ENCODE results near the gene TUBB.

The TUBB gene

DNA sequence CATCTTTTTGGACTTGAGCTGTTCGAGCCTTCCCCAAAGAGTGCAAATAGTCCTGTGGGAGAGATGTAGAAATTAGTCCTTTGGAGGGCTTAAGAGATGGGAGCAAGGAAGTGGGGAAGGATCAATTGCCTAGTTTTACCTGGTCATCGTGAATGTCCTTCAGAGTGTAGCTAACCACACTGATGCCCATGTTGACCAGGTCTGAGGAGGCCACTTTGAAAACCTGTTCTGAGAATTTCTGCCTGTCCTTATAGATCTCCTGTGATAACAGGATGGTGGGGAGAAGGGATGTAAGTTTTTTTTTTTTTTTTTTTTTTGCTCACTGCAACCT, 20.4 kb downstream of the TUBB start:
- H3K27ac Mint-ChIP-seq = peak overlapping the region; percentile 63
- peaks cover 78% of the 10 kb centered on the region for H3K36me3 Mint-ChIP-seq (ENCODE audit: low read depth)
- H3K27me3 Mint-ChIP-seq = no peaks in the 10 kb centered on the region
- peak overlapping the region; percentile 61 for H3K4me3 Mint-ChIP-seq
- H3K4me1 Mint-ChIP-seq (ENCODE audit: low read depth) = peaks cover 93% of the 10 kb centered on the region
- H3K9me3 Mint-ChIP-seq = peaks cover 3% of the 10 kb centered on the region

DNA sequence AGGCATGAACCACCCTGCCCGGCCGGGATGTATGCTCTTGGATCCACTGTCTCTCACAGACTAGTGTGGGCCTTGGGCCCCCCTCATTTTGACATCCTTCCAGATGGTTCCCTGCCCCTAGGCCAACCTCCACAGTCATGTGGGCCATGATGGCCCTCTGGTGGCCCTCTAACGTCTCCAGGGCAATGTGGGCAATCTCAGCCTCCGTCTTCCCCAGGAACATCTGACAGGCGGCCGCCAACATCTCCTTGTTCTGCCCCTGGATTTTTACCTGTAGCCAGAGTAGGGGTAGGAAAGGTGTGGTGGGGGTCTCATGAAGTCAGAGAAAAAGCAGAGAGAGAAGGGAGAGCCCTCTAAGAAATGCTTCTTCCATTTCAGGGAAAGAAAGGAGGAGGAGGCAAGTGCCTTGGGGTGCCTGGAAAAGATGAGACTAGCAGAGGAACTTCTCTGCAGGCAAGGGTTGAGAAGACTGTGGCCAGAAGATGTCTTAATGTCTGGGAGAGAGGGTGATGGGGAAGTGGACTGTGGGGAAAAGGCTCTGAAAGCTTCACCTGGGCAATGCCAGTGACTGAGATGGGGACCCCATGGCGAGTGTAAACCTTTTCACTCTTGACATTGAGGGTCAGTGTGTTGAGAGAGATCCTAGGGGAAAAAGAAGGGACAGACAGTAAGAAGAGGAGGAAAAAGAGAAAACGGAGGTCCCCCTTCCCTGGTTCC, 21.1 kb downstream of the TUBB start:
- H3K4me3 Mint-ChIP-seq = peak overlapping the region; percentile 99

DNA sequence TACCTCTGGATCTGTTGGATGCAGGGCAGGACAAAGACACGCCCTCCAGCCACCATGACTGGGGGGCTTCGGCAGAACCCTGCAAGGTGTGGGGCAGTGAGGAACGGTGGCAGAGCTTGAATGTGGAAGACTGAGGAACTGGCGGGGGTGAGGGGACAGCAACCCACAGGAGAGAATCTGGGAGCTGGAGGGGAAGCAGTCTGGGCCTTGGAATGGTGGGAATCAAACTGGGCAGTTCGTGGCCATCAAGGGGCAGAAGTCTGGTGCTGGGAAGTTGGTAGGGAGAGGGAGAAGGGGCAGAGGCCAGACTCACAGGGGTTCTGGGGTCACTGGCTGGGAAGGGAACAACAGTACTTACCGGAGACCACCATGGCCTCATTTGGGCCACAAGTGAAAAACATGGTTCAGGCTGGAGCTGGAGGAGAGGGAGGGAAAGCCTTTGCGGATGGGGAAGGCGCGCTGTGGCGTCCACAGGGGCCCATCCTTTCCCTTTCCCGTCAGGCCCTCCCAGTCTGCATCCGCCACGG, 21.7 kb downstream of the TUBB start:
- Mint-ChIP-seq H3K27me3 (no peaks in the 10 kb centered on the region), H3K36me3 (ENCODE audit: low read depth) (peaks cover 67% of the 10 kb centered on the region), H3K9me3 (peaks cover 3% of the 10 kb centered on the region), H3K27ac (peak overlapping the region; percentile 89), H3K4me3 (peak overlapping the region; percentile 99), H3K4me1 (ENCODE audit: low read depth) (peaks cover 89% of the 10 kb centered on the region)

More for the DNA sequence above, 21.1 kb downstream of the TUBB start:
- peaks cover 3% of the 10 kb centered on the region for H3K9me3 Mint-ChIP-seq
- H3K27ac Mint-ChIP-seq = peak overlapping the region; percentile 89
- no peaks in the 10 kb centered on the region for H3K27me3 Mint-ChIP-seq
- peaks cover 71% of the 10 kb centered on the region for H3K36me3 Mint-ChIP-seq (ENCODE audit: low read depth)
- H3K4me1 Mint-ChIP-seq (ENCODE audit: low read depth) = peaks cover 92% of the 10 kb centered on the region

DNA sequence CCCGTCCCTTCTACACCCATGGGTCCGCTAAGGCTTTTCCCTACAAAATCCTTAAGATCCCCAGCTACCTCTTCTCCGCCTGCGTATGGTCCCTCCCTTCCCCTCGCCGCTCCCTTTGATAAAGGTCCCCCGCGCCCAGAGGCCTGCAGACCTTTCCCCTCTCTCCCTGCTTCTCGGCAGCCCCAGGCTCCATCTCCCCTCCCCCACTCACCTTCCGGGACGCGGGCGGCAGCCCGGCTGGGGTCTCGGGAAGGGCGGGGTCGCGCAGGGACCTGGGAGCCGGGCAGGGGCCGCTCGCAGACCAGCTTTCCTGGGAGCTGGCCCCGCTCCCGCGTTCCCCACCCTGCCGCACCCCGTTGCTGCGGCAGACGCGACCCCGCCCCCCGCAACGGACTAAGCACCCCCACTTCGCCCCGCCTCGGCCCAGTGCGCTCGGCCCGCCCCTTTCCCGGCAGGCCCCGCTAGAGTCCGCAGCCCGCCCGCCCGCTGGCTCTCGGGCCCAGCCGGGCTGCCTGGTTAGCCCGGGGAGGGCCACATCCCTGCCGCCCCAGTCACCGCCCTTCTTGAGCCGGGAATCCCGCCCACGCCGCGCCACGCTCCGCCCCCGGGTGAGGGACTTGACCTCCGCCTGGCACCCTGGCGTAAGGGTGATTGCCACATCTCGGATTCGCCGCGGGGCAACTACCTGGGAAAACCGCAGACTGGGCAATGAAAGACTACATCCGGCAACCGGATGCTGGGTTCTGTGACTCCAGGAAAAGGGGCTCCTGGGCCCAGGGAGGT, 22.4 kb downstream of the TUBB start, which contains the start of gene FLOT1:
Gene FLOT1 (minus strand): TSS at position 372 of the 783 bp plus-strand sequence. CDS start 498 bp downstream, outside the sequence.
- Mint-ChIP-seq H3K36me3 (ENCODE audit: low read depth) (peaks cover 61% of the 10 kb centered on the region), H3K27me3 (no peaks in the 10 kb centered on the region), H3K9me3 (peaks cover 2% of the 10 kb centered on the region), H3K4me1 (ENCODE audit: low read depth) (peaks cover 88% of the 10 kb centered on the region), H3K4me3 (peak within 1 kb of the TSS; percentile 99), H3K27ac (peak within 1 kb of the TSS; percentile 99)

DNA sequence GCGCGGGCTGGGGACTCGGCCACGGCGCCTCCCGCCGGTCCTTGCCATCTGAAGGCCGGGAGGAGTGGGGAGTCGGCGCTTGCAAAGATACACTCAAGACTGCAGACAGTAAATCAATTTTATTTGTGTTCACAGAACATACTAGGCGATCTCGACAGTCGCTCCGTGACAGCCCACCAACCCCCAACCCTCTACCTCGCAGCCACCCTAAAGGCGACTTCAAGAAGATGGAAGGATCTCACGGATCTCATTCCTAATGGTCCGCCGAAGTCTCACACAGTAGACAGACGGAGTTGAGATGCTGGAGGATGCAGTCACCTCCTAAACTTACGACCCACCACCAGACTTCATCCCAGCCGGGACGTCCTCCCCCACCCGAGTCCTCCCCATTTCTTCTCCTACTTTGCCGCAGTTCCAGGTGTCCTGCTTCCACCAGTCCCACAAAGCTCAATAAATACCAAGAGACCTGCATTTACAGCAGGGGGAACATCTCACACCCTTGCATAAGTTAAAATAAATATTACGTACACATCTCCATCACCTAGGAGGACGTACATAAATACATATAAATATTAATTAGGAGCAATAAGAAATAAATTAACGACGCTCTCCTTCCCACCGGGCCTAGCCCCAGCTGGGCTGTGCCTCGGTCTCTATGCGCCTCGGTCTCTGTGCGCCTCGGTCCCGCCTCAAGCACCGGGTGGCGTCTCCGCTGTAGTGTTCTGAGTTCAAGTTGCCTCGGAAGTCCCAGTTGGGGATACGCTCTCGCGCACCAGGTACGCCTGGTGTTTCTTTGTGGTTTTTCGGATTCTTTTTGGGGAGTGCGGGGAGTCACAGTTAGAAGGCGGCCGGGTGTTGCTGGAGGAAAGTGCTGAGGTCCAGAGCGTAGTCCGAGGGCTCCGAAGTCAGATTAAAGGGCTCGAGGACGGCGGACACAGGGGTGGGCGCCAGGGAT, 23.2 kb downstream of the TUBB start:
- Mint-ChIP-seq H3K9me3 (no peaks in the 10 kb centered on the region), H3K27ac (peak overlapping the region; percentile 99), H3K27me3 (no peaks in the 10 kb centered on the region), H3K4me1 (ENCODE audit: low read depth) (peaks cover 90% of the 10 kb centered on the region), H3K36me3 (ENCODE audit: low read depth) (peaks cover 54% of the 10 kb centered on the region), H3K4me3 (peak overlapping the region; percentile 99)

DNA sequence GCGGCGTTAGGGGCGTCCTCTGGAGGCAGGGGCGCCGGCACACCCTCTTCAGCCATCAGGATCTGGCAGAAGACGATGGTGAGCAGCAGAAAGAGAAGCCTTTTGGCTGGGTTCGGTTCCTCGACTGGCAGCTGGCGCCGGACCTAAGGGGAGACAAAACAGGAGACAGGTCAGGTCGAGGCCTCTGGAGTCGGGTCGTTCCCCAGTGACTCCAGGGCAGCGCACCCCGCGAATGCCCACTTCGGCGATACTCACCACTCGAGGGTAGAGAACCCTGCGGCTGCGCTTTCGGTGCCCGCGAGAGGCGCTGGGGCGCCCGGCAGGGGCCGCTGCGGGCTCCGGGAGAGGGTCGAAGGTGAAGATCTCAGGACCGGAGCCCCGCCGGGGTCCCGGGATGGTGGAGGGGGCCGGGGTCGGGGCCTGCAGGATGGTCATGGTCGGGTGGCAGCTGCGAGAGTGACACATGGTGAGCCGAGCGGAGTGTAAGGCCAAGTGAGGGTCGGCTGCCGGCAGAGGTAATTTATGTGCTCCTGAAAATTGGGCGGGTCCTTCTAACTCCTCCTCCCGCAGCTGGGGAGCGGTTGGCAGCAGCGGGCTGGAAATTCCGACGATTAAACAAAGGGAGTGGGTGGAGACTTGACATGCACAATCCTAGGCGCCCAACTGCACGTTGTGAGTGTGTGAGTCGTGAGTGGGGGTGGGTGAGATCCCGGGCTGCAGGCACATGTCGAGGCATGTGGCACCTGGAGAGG, 24.1 kb downstream of the TUBB start, which contains the start of gene IER3:
Gene IER3 (minus strand): TSS at position 494 of the 752 bp plus-strand sequence. CDS start 29 bp downstream, at position 465.
- Mint-ChIP-seq H3K4me3 (peak within 1 kb of the TSS; percentile 99), H3K27me3 (no peaks in the 10 kb centered on the region), H3K36me3 (ENCODE audit: low read depth) (peaks cover 46% of the 10 kb centered on the region), H3K9me3 (no peaks in the 10 kb centered on the region), H3K4me1 (ENCODE audit: low read depth) (peaks cover 88% of the 10 kb centered on the region), H3K27ac (peak within 1 kb of the TSS; percentile 99)

DNA sequence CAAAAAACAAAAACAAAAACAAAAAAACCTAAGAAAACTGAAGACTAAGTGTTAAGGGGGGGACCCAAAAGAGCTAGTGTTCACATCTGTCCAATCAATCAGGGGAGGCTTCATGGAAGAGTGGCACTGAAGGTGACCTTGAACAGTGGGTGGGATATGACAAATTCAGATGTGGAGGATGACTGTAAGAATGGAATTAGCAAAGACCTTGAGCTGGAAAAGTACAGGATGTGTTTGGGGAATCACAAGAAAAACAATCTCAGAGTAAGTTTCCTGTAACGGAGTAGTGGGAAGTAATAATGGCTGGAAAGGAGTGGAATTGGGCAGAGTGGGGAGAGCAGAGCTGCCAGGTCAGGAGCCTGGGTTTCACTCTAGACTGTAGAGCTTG, 27.1 kb downstream of the TUBB start:
- Mint-ChIP-seq H3K4me1 (ENCODE audit: low read depth) (peaks cover 73% of the 10 kb centered on the region), H3K9me3 (no peaks in the 10 kb centered on the region), H3K36me3 (ENCODE audit: low read depth) (peaks cover 19% of the 10 kb centered on the region), H3K27ac (peak overlapping the region; percentile 18), H3K4me3 (no peak overlapping the region), H3K27me3 (no peaks in the 10 kb centered on the region)

DNA sequence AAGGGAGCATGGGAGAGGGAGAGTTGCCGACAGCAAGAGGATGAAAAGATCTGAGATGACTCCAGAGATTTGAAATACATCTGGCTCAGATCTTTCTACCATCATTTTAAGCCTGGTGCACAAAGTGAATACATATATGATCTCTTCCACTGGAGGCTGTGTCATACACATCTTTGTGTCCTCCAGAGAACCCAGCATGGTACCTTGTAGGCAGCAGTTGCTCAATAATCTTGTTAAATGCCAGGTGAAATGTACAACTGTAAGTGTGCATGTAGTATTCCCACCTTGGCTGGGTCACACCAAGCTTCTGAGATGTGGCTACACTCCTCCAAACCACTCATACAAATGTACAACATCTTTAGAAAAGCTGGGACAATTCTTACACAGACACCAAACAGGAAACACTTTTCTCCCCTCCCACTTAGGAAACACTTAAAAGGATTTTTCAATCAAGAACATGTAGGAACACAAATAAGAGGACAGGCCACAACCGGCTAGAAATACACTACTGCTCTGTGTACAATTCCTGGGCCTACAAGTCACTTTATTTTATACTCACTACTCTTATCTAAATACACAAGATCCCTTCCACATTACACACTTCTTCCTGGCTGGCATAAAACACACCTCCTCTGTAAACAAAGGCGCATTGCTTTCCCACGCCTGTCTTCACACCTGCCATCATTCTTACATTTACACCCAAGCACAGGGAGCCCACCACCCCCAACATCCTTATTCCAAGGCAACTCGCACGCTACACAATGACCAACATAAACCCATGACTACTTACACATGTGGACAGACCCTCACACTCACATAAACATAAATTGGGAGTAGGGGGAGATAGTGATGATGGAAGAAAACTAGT, 28.0 kb downstream of the TUBB start:
- peaks cover 14% of the 10 kb centered on the region for H3K36me3 Mint-ChIP-seq (ENCODE audit: low read depth)
- peak overlapping the region; percentile 56 for H3K27ac Mint-ChIP-seq
- H3K27me3 Mint-ChIP-seq = no peaks in the 10 kb centered on the region

DNA sequence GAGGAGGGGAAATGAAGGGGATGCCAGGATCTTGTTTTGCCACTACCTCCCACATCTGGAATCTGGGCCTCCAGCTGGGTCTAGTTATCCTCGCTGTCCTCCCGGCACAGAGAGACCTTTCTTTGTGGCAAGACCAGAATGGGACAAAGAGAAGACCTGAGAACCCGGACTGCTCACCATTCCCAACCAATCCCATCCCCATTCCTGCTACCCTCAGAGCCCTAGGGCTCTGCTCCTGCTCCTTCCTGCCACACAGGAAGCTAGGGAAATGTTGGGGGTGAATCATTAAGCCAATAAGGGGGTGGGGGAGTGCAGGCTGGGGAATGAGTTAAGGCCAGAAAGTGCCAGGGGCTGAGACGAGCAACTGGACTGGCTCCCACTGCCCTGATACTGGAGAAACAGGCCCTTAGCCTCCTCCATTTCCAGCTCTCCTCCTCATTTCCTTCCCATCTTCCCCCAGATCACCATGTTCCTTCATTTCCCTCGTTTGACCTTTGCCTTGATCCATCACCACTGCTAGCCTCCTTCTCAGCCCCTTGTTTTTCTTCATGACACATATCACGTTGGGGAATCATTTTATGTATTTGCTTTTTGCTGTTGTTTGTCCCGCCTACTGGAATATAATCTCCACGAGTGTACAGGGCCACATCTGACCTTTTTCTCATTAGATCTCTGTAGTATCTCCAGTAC, 28.8 kb downstream of the TUBB start:
- Mint-ChIP-seq H3K4me3 (no peak overlapping the region), H3K4me1 (ENCODE audit: low read depth) (peaks cover 73% of the 10 kb centered on the region), H3K27ac (peak overlapping the region; percentile 56), H3K9me3 (no peaks in the 10 kb centered on the region), H3K36me3 (ENCODE audit: low read depth) (peaks cover 5% of the 10 kb centered on the region), H3K27me3 (no peaks in the 10 kb centered on the region)

More for the DNA sequence above, 28.0 kb downstream of the TUBB start:
- Mint-ChIP-seq H3K4me3 (no peak overlapping the region), H3K4me1 (ENCODE audit: low read depth) (peaks cover 76% of the 10 kb centered on the region), H3K9me3 (no peaks in the 10 kb centered on the region)

DNA sequence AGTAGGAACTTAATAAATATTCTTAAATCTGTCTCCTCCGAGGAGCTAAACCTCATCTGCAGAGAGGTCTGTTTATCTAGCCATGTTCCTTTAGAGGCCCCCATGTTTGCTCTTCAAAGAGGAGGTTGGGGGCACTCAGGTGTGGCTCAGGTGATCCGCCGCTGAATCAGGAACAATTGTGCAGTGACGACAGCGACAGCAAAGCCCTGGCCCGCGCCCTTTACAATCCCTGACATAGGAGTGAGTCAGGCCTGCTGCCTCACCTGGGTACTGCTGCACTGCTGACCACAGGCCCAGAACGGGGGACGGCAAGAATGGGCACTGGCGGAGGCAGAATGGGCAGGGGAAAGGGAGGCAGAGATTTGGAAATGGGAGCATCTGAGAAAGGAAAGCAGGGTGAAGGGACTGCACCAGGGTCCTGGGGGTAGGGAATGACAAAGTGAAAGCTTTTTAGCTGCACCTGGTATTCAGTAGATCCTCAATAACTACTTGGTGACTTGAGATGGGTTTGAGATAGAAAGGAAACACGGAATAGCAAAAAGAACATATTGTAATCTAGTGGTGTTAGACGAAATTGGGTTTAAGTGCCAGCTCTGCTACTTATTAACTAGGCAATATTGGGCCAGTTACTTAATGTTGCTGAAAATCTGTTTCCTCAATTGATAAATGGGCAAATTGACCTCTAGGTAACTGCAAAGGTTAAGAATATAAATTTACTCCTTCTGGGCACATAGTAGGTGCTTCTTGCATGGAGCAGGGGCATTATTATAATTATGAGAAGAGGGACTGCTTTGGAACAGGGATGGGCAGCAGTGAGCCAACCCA, 29.6 kb downstream of the TUBB start:
- Mint-ChIP-seq H3K4me1 (ENCODE audit: low read depth) (peaks cover 74% of the 10 kb centered on the region), H3K9me3 (no peaks in the 10 kb centered on the region), H3K4me3 (no peak overlapping the region), H3K36me3 (ENCODE audit: low read depth) (no peaks in the 10 kb centered on the region), H3K27ac (peak overlapping the region; percentile 59), H3K27me3 (no peaks in the 10 kb centered on the region)

DNA sequence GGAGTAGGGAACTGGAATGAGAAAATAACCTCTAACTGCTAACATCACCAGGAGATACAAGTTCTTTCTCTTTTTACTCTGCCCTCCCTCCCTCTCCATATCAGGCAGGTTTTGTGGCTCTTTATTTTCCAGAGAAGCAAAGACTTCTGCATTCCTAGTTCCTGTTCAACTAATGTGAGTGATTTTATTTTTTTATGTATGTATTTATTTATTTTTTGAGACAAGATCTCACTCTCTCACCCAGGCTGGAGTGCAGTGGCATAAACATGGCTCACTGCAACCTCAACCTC, 30.2 kb downstream of the TUBB start:
- H3K9me3 Mint-ChIP-seq = no peaks in the 10 kb centered on the region
- H3K4me1 Mint-ChIP-seq (ENCODE audit: low read depth) = peaks cover 71% of the 10 kb centered on the region
- H3K27ac Mint-ChIP-seq = peak overlapping the region; percentile 59
- no peaks in the 10 kb centered on the region for H3K36me3 Mint-ChIP-seq (ENCODE audit: low read depth)
- no peaks in the 10 kb centered on the region for H3K27me3 Mint-ChIP-seq
- no peak overlapping the region for H3K4me3 Mint-ChIP-seq
